ENCODE measurements around the gene DDX20.

Gene DDX20

DNA sequence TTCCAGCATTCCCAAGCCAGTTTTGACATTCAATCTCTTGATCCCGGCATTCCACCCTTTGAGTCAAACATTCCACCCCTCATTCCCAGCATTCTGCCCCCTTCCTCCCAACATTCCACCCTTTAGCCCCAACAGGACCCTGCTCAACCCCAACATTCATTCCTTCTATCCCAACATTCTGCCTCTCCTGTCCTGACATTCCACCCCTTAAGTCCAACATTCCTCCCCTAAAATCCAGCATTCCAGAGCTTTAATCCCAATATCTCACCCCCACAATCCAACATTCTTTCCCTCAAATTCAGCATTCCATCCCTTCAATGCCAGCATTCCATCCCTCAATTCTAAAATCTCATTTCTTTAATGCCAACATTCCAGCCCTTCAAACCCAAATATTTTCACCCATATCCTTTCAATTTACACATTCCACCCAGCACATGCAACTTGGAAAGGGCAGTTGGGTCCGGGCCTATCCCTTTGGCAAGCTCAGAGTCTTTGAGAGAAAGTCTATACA lies 22.9 kb downstream of the DDX20 start:
- no peak overlapping the region for H3K18ac ChIP-seq (ENCODE audit: low read length)

DNA sequence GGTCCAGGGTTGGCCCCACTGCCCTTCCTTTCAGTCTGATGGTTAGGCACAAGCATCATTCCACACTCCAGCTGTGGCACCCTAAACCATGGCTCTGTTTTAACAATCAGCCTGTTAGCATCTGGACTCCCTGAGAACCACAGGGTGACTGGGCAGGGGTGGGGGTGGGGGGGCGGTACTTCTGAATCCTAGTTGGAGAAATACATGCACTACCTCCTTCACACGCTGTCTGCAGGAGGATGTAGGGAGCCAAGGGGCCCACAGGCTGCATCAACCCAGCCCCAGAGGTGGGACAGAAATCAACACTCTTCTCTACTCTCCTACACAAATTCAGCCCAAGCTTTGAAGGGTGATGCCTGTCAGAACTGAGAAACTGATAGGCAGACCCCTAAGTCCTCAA lies 23.8 kb downstream of the DDX20 start:
- Histone ChIP-seq H3K36me3 (replicated peaks in 1 of 2; ENCODE audit: control insufficient read depth in 2 of 2, insufficient read depth in 2 of 2, low read length in 2 of 2) (no peaks in the 10 kb centered on the region), H3K14ac (ENCODE audit: low read length) (no peak overlapping the region), H3K27ac (replicated peaks; ENCODE audit: low read length) (no peak overlapping the region), H3K9ac (ENCODE audit: low read depth, low read length, poor library complexity) (no peak overlapping the region), H3K4me3 (ENCODE audit: low read length in 2 of 2) (no peak overlapping the region), H3K4me1 (ENCODE audit: control insufficient read depth in 2 of 2, insufficient read depth in 1 of 2, low read depth in 1 of 2, low read length in 2 of 2) (peaks cover 4 to 7% of the 10 kb centered on the region in 2 donors), H3K79me1 (ENCODE audit: low read depth, low read length) (no peaks in the 10 kb centered on the region), H3K23ac (ENCODE audit: low read depth, low read length, poor library complexity) (no peak overlapping the region), H2BK5ac (ENCODE audit: low read length) (no peak overlapping the region), H3K27me3 (ENCODE audit: control insufficient read depth in 3 of 3, insufficient read depth in 3 of 3, low read depth in 1 of 3, low read length in 3 of 3) (peaks cover 0 to 9% (median 0%) of the 10 kb centered on the region in 3 experiments), H2AK5ac (ENCODE audit: low read depth, low read length) (no peak overlapping the region), H4K8ac (ENCODE audit: low read depth, low read length) (no peak overlapping the region), H2BK15ac (ENCODE audit: low read length) (no peak overlapping the region), H2AFZ (ENCODE audit: low read length) (no peak overlapping the region), H3K4ac (ENCODE audit: low read length) (no peak overlapping the region), H3K9me3 (replicated peaks in 1 of 2; ENCODE audit: control insufficient read depth in 2 of 2, insufficient read depth in 1 of 2, low read depth in 1 of 2, low read length in 2 of 2) (no peaks in the 10 kb centered on the region), H4K91ac (ENCODE audit: low read depth, low read length, poor library complexity) (no peak overlapping the region), H2BK120ac (ENCODE audit: low read depth, low read length) (no peak overlapping the region), H2BK12ac (ENCODE audit: low read length) (no peak overlapping the region), H3K18ac (ENCODE audit: low read length) (no peak overlapping the region), H3K4me2 (ENCODE audit: insufficient read depth, low read length, poor library complexity, severe bottlenecking) (no peak overlapping the region)
- DNase-seq (ENCODE audit: low spot score) = no peak
- no CpG with 5 or more reads among the region's 2 CpGs for WGBS, 2 donors (ENCODE audit: extremely low coverage in 2 of 2, insufficient read length in 2 of 2, insufficient replicate concordance in 1 of 2)

More for the DNA sequence above, 22.9 kb downstream of the DDX20 start:
- peaks cover 0 to 9% (median 0%) of the 10 kb centered on the region in 3 experiments for H3K27me3 ChIP-seq (ENCODE audit: control insufficient read depth in 3 of 3, insufficient read depth in 3 of 3, low read depth in 1 of 3, low read length in 3 of 3)
- no peak overlapping the region for H2BK5ac ChIP-seq (ENCODE audit: low read length)
- no peak overlapping the region for H3K4ac ChIP-seq (ENCODE audit: low read length)
- H2AK5ac ChIP-seq (ENCODE audit: low read depth, low read length) = no peak overlapping the region
- no peaks in the 10 kb centered on the region for H3K9me3 ChIP-seq (replicated peaks in 1 of 2; ENCODE audit: control insufficient read depth in 2 of 2, insufficient read depth in 1 of 2, low read depth in 1 of 2, low read length in 2 of 2)
- H2AFZ ChIP-seq (ENCODE audit: low read length) = no peak overlapping the region
- no peak overlapping the region for H3K4me2 ChIP-seq (ENCODE audit: insufficient read depth, low read length, poor library complexity, severe bottlenecking)
- no peak overlapping the region for H3K23ac ChIP-seq (ENCODE audit: low read depth, low read length, poor library complexity)
- no peaks in the 10 kb centered on the region for H3K79me1 ChIP-seq (ENCODE audit: low read depth, low read length)
- H3K4me3 ChIP-seq (ENCODE audit: low read length in 2 of 2) = no peak overlapping the region
- no peak overlapping the region for H3K9ac ChIP-seq (ENCODE audit: low read depth, low read length, poor library complexity)
- no peaks in the 10 kb centered on the region for H3K36me3 ChIP-seq (replicated peaks in 1 of 2; ENCODE audit: control insufficient read depth in 2 of 2, insufficient read depth in 2 of 2, low read length in 2 of 2)
- H4K8ac ChIP-seq (ENCODE audit: low read depth, low read length) = no peak overlapping the region
- H2BK12ac ChIP-seq (ENCODE audit: low read length) = no peak overlapping the region
- no peak overlapping the region for H2BK120ac ChIP-seq (ENCODE audit: low read depth, low read length)
- no peak overlapping the region for H3K14ac ChIP-seq (ENCODE audit: low read length)
- H4K91ac ChIP-seq (ENCODE audit: low read depth, low read length, poor library complexity) = no peak overlapping the region
- no CpG with 5 or more reads among the region's 2 CpGs for WGBS, 2 donors (ENCODE audit: extremely low coverage in 2 of 2, insufficient read length in 2 of 2, insufficient replicate concordance in 1 of 2)
- H3K27ac ChIP-seq (replicated peaks; ENCODE audit: low read length) = peak overlapping the region; percentile 48
- DNase-seq (ENCODE audit: low spot score) = peak; percentile 31
- peaks cover 4 to 7% of the 10 kb centered on the region in 2 donors for H3K4me1 ChIP-seq (ENCODE audit: control insufficient read depth in 2 of 2, insufficient read depth in 1 of 2, low read depth in 1 of 2, low read length in 2 of 2)
- H2BK15ac ChIP-seq (ENCODE audit: low read length) = no peak overlapping the region

DNA sequence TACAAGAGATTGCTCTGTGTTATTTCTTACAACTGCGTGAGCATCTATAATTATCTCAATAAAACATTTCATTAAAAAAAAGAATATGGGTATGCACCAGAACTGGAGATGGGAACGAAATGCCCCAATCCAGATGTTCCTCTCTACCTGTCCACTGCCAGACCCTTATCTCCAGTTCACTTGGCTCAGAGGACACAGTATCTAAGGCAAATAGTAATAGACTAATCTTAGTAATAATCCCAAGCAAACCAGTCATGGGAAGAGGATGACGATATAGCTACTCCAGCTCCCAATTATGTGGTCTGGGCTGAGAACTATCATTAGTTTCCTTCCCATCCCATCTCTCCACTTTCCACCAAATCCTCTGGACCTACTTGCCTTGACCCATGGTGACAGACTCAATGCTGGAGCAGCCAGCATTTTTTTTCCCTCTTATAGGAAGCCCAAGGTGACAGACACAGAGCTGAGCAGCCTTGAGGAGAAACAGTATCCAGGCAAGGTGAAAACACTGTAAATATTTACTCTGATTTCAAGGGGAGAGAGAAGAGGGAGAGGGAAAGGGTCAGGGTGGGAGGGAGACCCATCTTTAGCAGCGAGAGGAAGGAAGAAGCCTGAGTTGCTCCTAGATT lies 28.7 kb downstream of the DDX20 start:
- H3K4ac ChIP-seq (ENCODE audit: low read length) = no peak overlapping the region
- no peak overlapping the region for H2BK120ac ChIP-seq (ENCODE audit: low read depth, low read length)
- no peak overlapping the region for H2AFZ ChIP-seq (ENCODE audit: low read length)
- no peak overlapping the region for H3K27ac ChIP-seq (replicated peaks; ENCODE audit: low read length)
- no peak for DNase-seq (ENCODE audit: low spot score)
- H3K23ac ChIP-seq (ENCODE audit: low read depth, low read length, poor library complexity) = no peak overlapping the region
- no peak overlapping the region for H4K91ac ChIP-seq (ENCODE audit: low read depth, low read length, poor library complexity)
- H3K18ac ChIP-seq (ENCODE audit: low read length) = no peak overlapping the region
- no peak overlapping the region for H2BK5ac ChIP-seq (ENCODE audit: low read length)
- H3K14ac ChIP-seq (ENCODE audit: low read length) = no peak overlapping the region
- H2BK12ac ChIP-seq (ENCODE audit: low read length) = no peak overlapping the region
- no peak overlapping the region for H2AK5ac ChIP-seq (ENCODE audit: low read depth, low read length)
- no peak overlapping the region for H3K4me2 ChIP-seq (ENCODE audit: insufficient read depth, low read length, poor library complexity, severe bottlenecking)
- no peak overlapping the region for H3K4me3 ChIP-seq (ENCODE audit: low read length in 2 of 2)
- no peak overlapping the region for H2BK15ac ChIP-seq (ENCODE audit: low read length)
- H3K9me3 ChIP-seq (replicated peaks in 1 of 2; ENCODE audit: control insufficient read depth in 2 of 2, insufficient read depth in 1 of 2, low read depth in 1 of 2, low read length in 2 of 2) = no peaks in the 10 kb centered on the region
- H3K79me1 ChIP-seq (ENCODE audit: low read depth, low read length) = no peaks in the 10 kb centered on the region
- peaks cover 0 to 21% (median 0%) of the 10 kb centered on the region in 3 experiments for H3K27me3 ChIP-seq (ENCODE audit: control insufficient read depth in 3 of 3, insufficient read depth in 3 of 3, low read depth in 1 of 3, low read length in 3 of 3)
- peaks cover 0 to 5% of the 10 kb centered on the region in 2 donors for H3K4me1 ChIP-seq (ENCODE audit: control insufficient read depth in 2 of 2, insufficient read depth in 1 of 2, low read depth in 1 of 2, low read length in 2 of 2)
- H4K8ac ChIP-seq (ENCODE audit: low read depth, low read length) = no peak overlapping the region
- no CpG with 5 or more reads among the region's 4 CpGs for WGBS, 2 donors (ENCODE audit: extremely low coverage in 2 of 2, insufficient read length in 2 of 2, insufficient replicate concordance in 1 of 2)
- no peak overlapping the region for H3K9ac ChIP-seq (ENCODE audit: low read depth, low read length, poor library complexity)
- H3K36me3 ChIP-seq (replicated peaks in 1 of 2; ENCODE audit: control insufficient read depth in 2 of 2, insufficient read depth in 2 of 2, low read length in 2 of 2) = no peaks in the 10 kb centered on the region

DNA sequence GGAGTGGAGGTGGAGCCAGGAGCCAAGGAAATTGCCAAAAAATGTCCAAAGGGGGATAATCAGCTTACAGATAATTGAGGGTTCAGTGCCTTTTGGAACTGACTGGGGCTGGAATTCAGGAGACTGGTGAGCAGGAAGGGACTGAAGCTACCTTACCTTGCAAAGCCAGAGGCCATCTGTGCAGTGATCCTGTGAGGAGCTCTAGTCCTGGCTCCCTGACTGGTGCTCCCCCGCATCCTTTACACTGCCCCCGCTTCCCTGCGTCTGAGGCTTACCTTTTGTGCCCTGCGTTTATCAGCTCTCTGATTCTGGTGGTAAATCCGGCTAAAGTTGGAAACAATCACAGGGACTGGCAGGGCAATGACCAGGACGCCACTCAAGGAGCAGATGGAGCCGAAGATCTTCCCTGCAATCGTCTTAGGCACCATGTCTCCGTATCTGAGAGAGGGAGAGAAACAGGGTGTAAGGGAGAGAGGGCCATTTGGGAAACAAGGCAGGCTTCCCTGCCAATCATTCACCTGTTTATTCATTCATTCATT lies 31.0 kb downstream of the DDX20 start:
- H2BK15ac ChIP-seq (ENCODE audit: low read length) = no peak overlapping the region
- WGBS, 2 donors (ENCODE audit: extremely low coverage in 2 of 2, insufficient read length in 2 of 2, insufficient replicate concordance in 1 of 2) = no CpG with 5 or more reads among the region's 9 CpGs
- H3K23ac ChIP-seq (ENCODE audit: low read depth, low read length, poor library complexity) = no peak overlapping the region
- no peak overlapping the region for H2AK5ac ChIP-seq (ENCODE audit: low read depth, low read length)
- no peak overlapping the region for H2BK5ac ChIP-seq (ENCODE audit: low read length)
- no peaks in the 10 kb centered on the region for H3K36me3 ChIP-seq (replicated peaks in 1 of 2; ENCODE audit: control insufficient read depth in 2 of 2, insufficient read depth in 2 of 2, low read length in 2 of 2)
- H4K91ac ChIP-seq (ENCODE audit: low read depth, low read length, poor library complexity) = no peak overlapping the region
- H3K4me1 ChIP-seq (ENCODE audit: control insufficient read depth in 2 of 2, insufficient read depth in 1 of 2, low read depth in 1 of 2, low read length in 2 of 2) = peaks cover 0 to 5% of the 10 kb centered on the region in 2 donors
- DNase-seq (ENCODE audit: low spot score) = no peak
- H4K8ac ChIP-seq (ENCODE audit: low read depth, low read length) = no peak overlapping the region
- no peak overlapping the region for H3K14ac ChIP-seq (ENCODE audit: low read length)
- no peak overlapping the region for H3K18ac ChIP-seq (ENCODE audit: low read length)
- no peak overlapping the region for H3K4ac ChIP-seq (ENCODE audit: low read length)
- no peaks in the 10 kb centered on the region for H3K9me3 ChIP-seq (replicated peaks in 1 of 2; ENCODE audit: control insufficient read depth in 2 of 2, insufficient read depth in 1 of 2, low read depth in 1 of 2, low read length in 2 of 2)
- H2AFZ ChIP-seq (ENCODE audit: low read length) = no peak overlapping the region
- H3K4me2 ChIP-seq (ENCODE audit: insufficient read depth, low read length, poor library complexity, severe bottlenecking) = no peak overlapping the region
- peaks cover 0 to 31% (median 0%) of the 10 kb centered on the region in 3 experiments for H3K27me3 ChIP-seq (ENCODE audit: control insufficient read depth in 3 of 3, insufficient read depth in 3 of 3, low read depth in 1 of 3, low read length in 3 of 3)
- no peak overlapping the region for H3K9ac ChIP-seq (ENCODE audit: low read depth, low read length, poor library complexity)
- no peak overlapping the region for H2BK120ac ChIP-seq (ENCODE audit: low read depth, low read length)
- H2BK12ac ChIP-seq (ENCODE audit: low read length) = no peak overlapping the region
- no peak overlapping the region for H3K27ac ChIP-seq (replicated peaks; ENCODE audit: low read length)
- H3K4me3 ChIP-seq (ENCODE audit: low read length in 2 of 2) = no peak overlapping the region
- no peaks in the 10 kb centered on the region for H3K79me1 ChIP-seq (ENCODE audit: low read depth, low read length)

Measured in neuronal stem cell (in vitro differentiated cells).